CD8-positive, alpha-beta memory T cell (primary cell): ENCODE results near the gene CAMSAP1. TPM values are rescaled to one million over a fixed set of nuclear protein-coding genes. Genes with fewer than 3 reads are reported as not detected.

Experiments
- CTCF ChIA-PET: fragments of 350-600 bp; sonication (Branson Sonifier 250); formaldehyde crosslinking; loops from one replicate; lab custom pipeline; 2021; ENCODE audit warnings: antibody characterized with exemption; lab: Charles Lee
- POLR2A ChIA-PET: fragments of 350-600 bp; sonication (Branson Sonifier 250); formaldehyde crosslinking; loops from one replicate; lab custom pipeline; 2021; ENCODE audit warnings: antibody characterized with exemption; lab: Charles Lee
- DNase-seq, 5 donors: peaks; one replicate each; pipeline versions ENCODE4 v3.0.0 to v3.0.0-alpha.2; 2020 to 2022; ENCODE audit warnings: mixed read lengths in 1 of 5
- H3K27ac ChIP-seq: one replicate; pipeline ENCODE4 v1.7.0; 2013; ENCODE audit warnings: low read depth, mild to moderate bottlenecking, low read length, moderate library complexity
- H3K27me3 ChIP-seq: 2 replicates; pipeline ENCODE4 v1.7.0; 2013; ENCODE audit warnings: low read length, mild to moderate bottlenecking; ENCODE audit not compliant: insufficient read depth, poor library complexity, severe bottlenecking
- H3K36me3 ChIP-seq: 2 replicates; pipeline ENCODE4 v1.7.0; 2013; ENCODE audit warnings: mild to moderate bottlenecking, low read length, moderate library complexity; ENCODE audit not compliant: insufficient read depth
- H3K4me1 ChIP-seq: 2 replicates; pipeline ENCODE4 v1.7.0; 2013; ENCODE audit warnings: mild to moderate bottlenecking, low read length, moderate library complexity; ENCODE audit not compliant: insufficient read depth
- H3K4me3 ChIP-seq: 2 replicates; pipeline ENCODE4 v1.7.0; 2013; ENCODE audit warnings: mild to moderate bottlenecking, low read length
- H3K9me3 ChIP-seq: 2 replicates; pipeline ENCODE4 v1.7.0; 2013; ENCODE audit warnings: mild to moderate bottlenecking, low read length
- H3K27ac Mint-ChIP-seq, 8 donors: one replicate each; pipeline ENCODE4 v1.8.0; 2020 to 2021; ENCODE audit warnings: mixed read lengths in 8 of 8, mild to moderate bottlenecking in 6 of 8, inconsistent platforms in 3 of 8, moderate library complexity in 3 of 8
- H3K27me3 Mint-ChIP-seq, 2 donors: one replicate each; pipeline ENCODE4 v1.8.0; 2020 to 2021; ENCODE audit warnings: mixed read lengths in 2 of 2, mild to moderate bottlenecking in 1 of 2, moderate library complexity in 1 of 2
- H3K36me3 Mint-ChIP-seq, 3 donors: one replicate each; pipeline ENCODE4 v1.8.0; 2020 to 2021; ENCODE audit warnings: mixed read lengths in 3 of 3, inconsistent platforms in 1 of 3, mild to moderate bottlenecking in 1 of 3
- H3K4me1 Mint-ChIP-seq, 3 donors: one replicate each; pipeline ENCODE4 v1.8.0; 2020 to 2021; ENCODE audit warnings: mixed read lengths in 3 of 3, inconsistent platforms in 1 of 3, mild to moderate bottlenecking in 1 of 3
- H3K4me3 Mint-ChIP-seq, 7 donors: one replicate each; pipeline ENCODE4 v1.8.0; 2020 to 2021; ENCODE audit warnings: mixed read lengths in 7 of 7, mild to moderate bottlenecking in 6 of 7, moderate library complexity in 4 of 7, inconsistent platforms in 2 of 7
- H3K9me3 Mint-ChIP-seq, 5 donors: one replicate each; pipeline ENCODE4 v1.8.0; 2020 to 2022; ENCODE audit warnings: mixed read lengths in 5 of 5, mild to moderate bottlenecking in 3 of 5, moderate library complexity in 2 of 5, inconsistent platforms in 1 of 5
- polyA plus RNA-seq: library from polyadenylated mRNA; unstranded; fragments of 300-500 nt; fragmentation: Illumina TruSeq; gene quantifications from one replicate; pipeline ENCODE4 v1.2.3, GENCODE V29; 2021
- total RNA-seq, 2 experiments: library from RNA; stranded (reverse); gene quantifications; one replicate each; pipeline ENCODE4 v1.2.3, GENCODE V29; 2021

CAMSAP1 gene
- total and polyA plus RNA-seq, 3 experiments from 2014 or later, result 2.2 to 33.7 (median 30.4) TPM

DNA sequence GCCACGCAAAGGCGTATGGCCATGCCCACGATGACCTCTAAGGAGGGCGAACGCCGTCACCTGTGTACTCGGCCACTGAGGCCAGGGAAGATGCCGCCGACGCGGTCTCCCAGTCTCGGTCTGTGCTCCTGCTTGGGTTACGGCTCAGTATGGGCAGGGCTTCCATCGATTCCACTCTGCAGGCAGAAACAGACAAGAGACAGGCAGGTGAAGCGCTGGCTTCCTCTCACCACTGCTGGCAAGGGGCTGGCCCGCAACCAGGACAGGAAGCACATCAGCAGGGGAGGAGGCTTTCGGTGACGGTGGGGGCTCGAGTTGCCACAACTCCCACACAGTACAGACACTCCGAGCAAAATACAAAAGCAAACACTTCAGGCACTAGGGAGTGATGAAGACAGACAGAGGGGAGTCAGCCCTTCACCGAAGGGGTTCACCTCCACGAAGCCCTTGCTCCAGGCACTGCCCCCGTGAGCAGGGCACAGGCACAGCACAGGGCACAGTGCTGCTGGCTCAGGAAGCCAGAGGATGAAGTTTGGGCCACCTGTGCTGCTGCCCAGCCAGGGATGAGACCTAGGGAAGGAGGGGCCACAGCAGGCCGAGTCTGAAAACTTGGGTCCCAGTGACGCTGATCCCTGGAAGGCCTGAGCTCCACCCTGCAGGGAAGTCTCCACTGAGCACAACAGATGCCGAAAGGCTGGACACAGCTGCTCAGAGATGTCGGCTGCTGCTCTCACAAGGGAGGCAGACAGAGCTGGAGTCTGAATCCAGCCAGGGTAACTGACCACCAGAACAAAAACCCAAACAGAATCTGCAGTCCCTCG lies 91.3 kb downstream of the CAMSAP1 start:
- POLR2A ChIA-PET, result no interaction called here
- H3K36me3 ChIP-seq, result peaks cover 31% of the 10 kb centered on the region

GRCh38 chr9:135815413-135815812 lies 91.9 kb downstream of the CAMSAP1 start:
- Histone ChIP-seq H3K27ac (no peak overlapping the region), H3K27me3 (no peaks in the 10 kb centered on the region), H3K36me3 (peaks cover 32% of the 10 kb centered on the region), H3K4me1 (no peaks in the 10 kb centered on the region), H3K9me3 (no peaks in the 10 kb centered on the region), H3K4me3 (no peak overlapping the region)
- DNase-seq, result no peak
- Mint-ChIP-seq H3K27ac (peak overlapping the region in 2 of 8 donors; percentile 8 to 17), H3K27me3 (no peaks in the 10 kb centered on the region), H3K4me1 (peaks cover 3 to 5% (median 3%) of the 10 kb centered on the region in 3 donors), H3K4me3 (no peak overlapping the region), H3K36me3 (peaks cover 15 to 93% (median 29%) of the 10 kb centered on the region in 3 donors), H3K9me3 (no peaks in the 10 kb centered on the region)
- ChIA-PET POLR2A (no interaction called here), CTCF (interaction anchor here (0.7 kb wide), 1 partner anchor 8 kb away, joined by 3 read pairs; no protein-coding TSS in a partner anchor)

More for the DNA sequence above, 91.3 kb downstream of the CAMSAP1 start:
- Mint-ChIP-seq H3K4me3 (no peak overlapping the region), H3K36me3 (peaks cover 14 to 93% (median 30%) of the 10 kb centered on the region in 3 donors), H3K4me1 (peaks cover 3 to 5% (median 3%) of the 10 kb centered on the region in 3 donors), H3K27ac (peak overlapping the region in 3 of 8 donors; percentile 42 to 79 (median 58)), H3K9me3 (no peaks in the 10 kb centered on the region), H3K27me3 (no peaks in the 10 kb centered on the region)
- DNase-seq, result no peak
- Histone ChIP-seq H3K9me3 (no peaks in the 10 kb centered on the region), H3K27ac (no peak overlapping the region), H3K4me3 (no peak overlapping the region), H3K4me1 (no peaks in the 10 kb centered on the region), H3K27me3 (no peaks in the 10 kb centered on the region)
- CTCF ChIA-PET, result no interaction called here

- POLR2A ChIA-PET, result no interaction called here
- Mint-ChIP-seq H3K9me3 (no peaks in the 10 kb centered on the region), H3K4me1 (peaks cover 3 to 5% (median 3%) of the 10 kb centered on the region in 3 donors), H3K4me3 (no peak overlapping the region), H3K36me3 (peaks cover 18 to 94% (median 29%) of the 10 kb centered on the region in 3 donors), H3K27me3 (no peaks in the 10 kb centered on the region), H3K27ac (peak overlapping the region in 1 of 8 donors; percentile 21)
- Histone ChIP-seq H3K36me3 (peaks cover 32% of the 10 kb centered on the region), H3K4me3 (no peak overlapping the region), H3K4me1 (no peaks in the 10 kb centered on the region), H3K27ac (no peak overlapping the region), H3K27me3 (no peaks in the 10 kb centered on the region), H3K9me3 (no peaks in the 10 kb centered on the region)
- DNase-seq, result no peak
- CTCF ChIA-PET, result interaction anchor here (0.7 kb wide), 1 partner anchor 9 kb away, joined by 3 read pairs; no protein-coding TSS in a partner anchor
Observed at GRCh38 chr9:135814421-135815095, 92.8 kb downstream of the CAMSAP1 start.

- POLR2A ChIA-PET, result no interaction called here
- Mint-ChIP-seq H3K4me1 (peaks cover 3 to 5% (median 3%) of the 10 kb centered on the region in 3 donors), H3K4me3 (no peak overlapping the region), H3K36me3 (peaks cover 18 to 95% (median 25%) of the 10 kb centered on the region in 3 donors), H3K9me3 (no peaks in the 10 kb centered on the region), H3K27ac (peak overlapping the region in 1 of 8 donors; percentile 36), H3K27me3 (no peaks in the 10 kb centered on the region)
- peaks cover 32% of the 10 kb centered on the region for H3K36me3 ChIP-seq
- H3K9me3 ChIP-seq, result no peaks in the 10 kb centered on the region
- no peak overlapping the region for H3K27ac ChIP-seq
- no peaks in the 10 kb centered on the region for H3K4me1 ChIP-seq
- DNase-seq, result no peak
- no peaks in the 10 kb centered on the region for H3K27me3 ChIP-seq
- CTCF ChIA-PET, result no interaction called here
- no peak overlapping the region for H3K4me3 ChIP-seq
Observed at GRCh38 chr9:135813671-135814290, 93.6 kb downstream of the CAMSAP1 start.

- Histone ChIP-seq H3K4me1 (no peaks in the 10 kb centered on the region), H3K27ac (no peak overlapping the region), H3K4me3 (no peak overlapping the region), H3K9me3 (no peaks in the 10 kb centered on the region), H3K36me3 (peaks cover 24% of the 10 kb centered on the region), H3K27me3 (no peaks in the 10 kb centered on the region)
- H3K36me3 Mint-ChIP-seq, result peaks cover 18 to 91% (median 25%) of the 10 kb centered on the region in 3 donors
- H3K4me1 Mint-ChIP-seq, result peaks cover 5 to 6% (median 6%) of the 10 kb centered on the region in 3 donors
- H3K27me3 Mint-ChIP-seq, result no peaks in the 10 kb centered on the region
- H3K27ac Mint-ChIP-seq, result no peak overlapping the region
- ChIA-PET CTCF (no interaction called here), POLR2A (no interaction called here)
- no peak overlapping the region for H3K4me3 Mint-ChIP-seq
- H3K9me3 Mint-ChIP-seq, result no peaks in the 10 kb centered on the region
- no peak for DNase-seq
Observed at GRCh38 chr9:135812961-135813360, 94.4 kb downstream of the CAMSAP1 start.

- POLR2A ChIA-PET, result no interaction called here
- CTCF ChIA-PET, result no interaction called here
- no peaks in the 10 kb centered on the region for H3K27me3 Mint-ChIP-seq
Observed at GRCh38 chr9:135811801-135812200, 95.5 kb downstream of the CAMSAP1 start.

DNA sequence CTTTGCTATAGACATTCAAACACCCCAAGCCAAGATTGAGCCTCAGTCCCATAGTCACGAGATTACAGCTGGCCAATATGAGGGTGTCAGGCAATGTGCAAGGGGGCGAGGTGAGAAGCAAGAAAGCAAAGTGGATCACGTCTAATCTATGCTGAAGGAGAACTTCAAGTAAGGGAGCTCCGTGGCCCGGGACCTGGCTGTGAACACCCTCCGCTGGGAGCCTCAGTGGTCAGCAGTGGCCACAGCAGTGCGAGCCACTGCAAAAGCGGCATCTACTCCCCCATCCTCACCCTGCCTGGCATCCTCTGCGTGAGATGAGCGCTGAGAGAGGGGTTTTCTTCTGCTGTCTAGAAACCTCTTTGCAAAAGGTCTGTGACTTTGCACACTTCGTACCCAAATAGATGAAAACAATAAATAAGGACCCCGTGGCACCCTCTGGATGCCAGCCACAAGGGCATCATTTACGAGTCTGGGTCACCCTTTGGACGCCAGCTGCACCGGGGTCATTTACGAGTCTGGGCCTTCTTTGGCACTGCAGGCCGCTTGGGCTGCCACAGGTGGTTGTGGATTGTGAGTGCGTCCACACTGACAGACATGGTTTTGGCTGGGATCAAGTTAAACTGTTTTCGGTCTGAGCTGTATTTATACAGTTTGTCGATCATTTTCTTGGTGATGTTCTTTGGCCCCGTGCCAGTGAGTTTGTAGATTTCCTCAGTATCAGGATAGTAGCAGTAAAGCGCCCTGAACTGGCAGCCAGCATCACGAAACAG lies 96.4 kb downstream of the CAMSAP1 start:
- Mint-ChIP-seq H3K9me3 (no peaks in the 10 kb centered on the region), H3K4me3 (no peak overlapping the region), H3K4me1 (peaks cover 11 to 21% (median 17%) of the 10 kb centered on the region in 3 donors), H3K27ac (no peak overlapping the region), H3K27me3 (no peaks in the 10 kb centered on the region), H3K36me3 (peaks cover 18 to 72% (median 18%) of the 10 kb centered on the region in 3 donors)
- no peak overlapping the region for H3K27ac ChIP-seq
- POLR2A ChIA-PET, result no interaction called here
- H3K27me3 ChIP-seq, result no peaks in the 10 kb centered on the region
- H3K4me1 ChIP-seq, result no peaks in the 10 kb centered on the region
- DNase-seq, result no peak
- H3K4me3 ChIP-seq, result no peak overlapping the region
- H3K36me3 ChIP-seq, result peaks cover 15% of the 10 kb centered on the region
- CTCF ChIA-PET, result no interaction called here
- H3K9me3 ChIP-seq, result no peaks in the 10 kb centered on the region

More at GRCh38 chr9:135811801-135812200, 95.5 kb downstream of the CAMSAP1 start:
- Histone ChIP-seq H3K27me3 (no peaks in the 10 kb centered on the region), H3K9me3 (no peaks in the 10 kb centered on the region), H3K4me1 (no peaks in the 10 kb centered on the region), H3K4me3 (no peak overlapping the region), H3K36me3 (peaks cover 21% of the 10 kb centered on the region), H3K27ac (no peak overlapping the region)
- Mint-ChIP-seq H3K27ac (no peak overlapping the region), H3K4me3 (no peak overlapping the region), H3K4me1 (peaks cover 12 to 18% (median 17%) of the 10 kb centered on the region in 3 donors), H3K9me3 (no peaks in the 10 kb centered on the region), H3K36me3 (peaks cover 18 to 80% (median 22%) of the 10 kb centered on the region in 3 donors)
- no peak for DNase-seq
